Endothelial cell of umbilical vein (primary cell): ENCODE results near the gene CCDC82. TPM values are rescaled to one million over a fixed set of nuclear protein-coding genes. Genes with fewer than 3 reads are reported as not detected.

Experiments used
- BruUV-seq: library from RNA; stranded (reverse); fragments of 400-500 nt; replicated peaks from 2 replicates; lab custom pipeline; 2021; lab: Mats Ljungman, UMichigan
- CTCF ChIA-PET: fragments of 300-600, 350-600 bp; sonication (Branson Sonifier 250); formaldehyde crosslinking; loops from one replicate; lab custom pipeline; 2021; ENCODE audit warnings: antibody characterized with exemption, inconsistent platforms; lab: Charles Lee
- POLR2A ChIA-PET: fragments of 300-600, 350-600 bp; sonication (Branson Sonifier 250); formaldehyde crosslinking; loops from one replicate; lab custom pipeline; 2021; ENCODE audit warnings: antibody characterized with exemption, inconsistent platforms; lab: Charles Lee
- DNase-seq: peaks from one replicate; pipeline ENCODE4 v3.0.0-alpha.2; 2011; ENCODE audit warnings: low read depth, low spot score
- FAIRE-seq: peaks from 2 replicates; lab custom pipeline; 2011; peaks lifted over from hg19 to GRCh38; lab: Jason Lieb, UNC
- H2AFZ ChIP-seq: 2 replicates; pipeline ENCODE4 v1.6.0; 2012; ENCODE audit warnings: low read depth, low read length, control low read depth, inconsistent platforms
- H3K27ac ChIP-seq: 2 replicates; pipeline ENCODE4 v1.5.1; 2011; ENCODE audit warnings: low read depth, mild to moderate bottlenecking, control low read depth, low read length, moderate library complexity; ENCODE audit not compliant: insufficient read depth
- H3K27me3 ChIP-seq, 2 experiments: 2 replicates each; pipeline versions ENCODE4 v1.6.0 to v1.6.1; 2011; ENCODE audit warnings: low read length in 2 of 2, mixed read lengths in 1 of 2; ENCODE audit not compliant: control insufficient read depth in 2 of 2, insufficient read depth in 2 of 2
- H3K36me3 ChIP-seq, 2 experiments: 2 replicates in 1 of 2; 3 replicates in 1 of 2; pipeline ENCODE4 v1.5.1; 2011; ENCODE audit warnings: low read length in 2 of 2, mild to moderate bottlenecking in 1 of 2, moderate library complexity in 1 of 2; ENCODE audit not compliant: control insufficient read depth in 2 of 2, insufficient read depth in 2 of 2; ENCODE audit errors: extremely low read depth in 1 of 2
- H3K4me1 ChIP-seq: 3 replicates; pipeline ENCODE4 v1.5.1; 2011; ENCODE audit warnings: mild to moderate bottlenecking, low read length; ENCODE audit not compliant: control insufficient read depth, insufficient read depth; ENCODE audit errors: extremely low read depth
- H3K4me2 ChIP-seq: 2 replicates; pipeline ENCODE4 v1.6.1; 2011; ENCODE audit warnings: low read length, control low read depth, mixed read lengths; ENCODE audit not compliant: insufficient read depth
- H3K4me3 ChIP-seq, 3 experiments: fragments of 200-600 bp in 1 of 3; sonication (generic), shearing (Covaris generic) in 1 of 3; replicated peaks in 1 of 3; 2 replicates each; pipeline ENCODE4 v1.5.1; 2011 to 2016; ENCODE audit warnings: control low read depth in 3 of 3, low read length in 3 of 3, mild to moderate bottlenecking in 2 of 3, inconsistent platforms in 1 of 3, low read depth in 1 of 3, moderate library complexity in 1 of 3; ENCODE audit not compliant: insufficient read depth in 1 of 3
- H3K79me2 ChIP-seq: 2 replicates; pipeline ENCODE4 v1.6.0; 2012; ENCODE audit warnings: low read length, inconsistent platforms; ENCODE audit not compliant: control insufficient read depth, insufficient read depth
- H3K9ac ChIP-seq: replicated peaks from 2 replicates; pipeline ENCODE3; 2011; ENCODE audit warnings: low read length, control low read depth; ENCODE audit not compliant: insufficient read depth; ENCODE audit errors: extremely low read depth
- H3K9me1 ChIP-seq: replicated peaks from 3 replicates; pipeline ENCODE4 v1.6.0; 2011; ENCODE audit warnings: mild to moderate bottlenecking, low read length; ENCODE audit not compliant: control insufficient read depth, insufficient read depth; ENCODE audit errors: extremely low read depth
- H3K9me3 ChIP-seq: replicated peaks from 2 replicates; pipeline ENCODE4 v1.5.1; 2012; ENCODE audit warnings: low read length, inconsistent platforms; ENCODE audit not compliant: control insufficient read depth, insufficient read depth
- H4K20me1 ChIP-seq: replicated peaks from 2 replicates; pipeline ENCODE3; 2011; ENCODE audit warnings: mild to moderate bottlenecking, low read length; ENCODE audit not compliant: control insufficient read depth, insufficient read depth; ENCODE audit errors: extremely low read depth
- EZH2 ChIP-seq: IDR thresholded peaks from 2 replicates; pipeline ENCODE4 v1.6.1; 2012; ENCODE audit warnings: borderline replicate concordance, low read depth, mild to moderate bottlenecking, moderate library complexity, low read length, inconsistent platforms; ENCODE audit not compliant: severe bottlenecking
- FOS ChIP-seq: IDR thresholded peaks from 2 replicates; pipeline ENCODE4 v1.6.1; 2011; ENCODE audit warnings: mild to moderate bottlenecking, low read length, moderate library complexity, borderline replicate concordance; ENCODE audit not compliant: insufficient read depth
- GATA2 ChIP-seq: IDR thresholded peaks from 2 replicates; pipeline ENCODE4 v1.7.0; 2011; ENCODE audit warnings: low read depth, mild to moderate bottlenecking, moderate library complexity, mixed read lengths, low read length; ENCODE audit not compliant: insufficient read length, insufficient read depth
- JUN ChIP-seq: IDR thresholded peaks from 2 replicates; pipeline ENCODE4 v1.6.1; 2011; ENCODE audit warnings: borderline replicate concordance, low read depth; ENCODE audit not compliant: insufficient read length, insufficient read depth
- MYC ChIP-seq: IDR thresholded peaks from one replicate; pipeline ENCODE4 v1.6.1; 2011; ENCODE audit warnings: mild to moderate bottlenecking, low read depth, low read length
- POLR2A ChIP-seq: IDR thresholded peaks from 2 replicates; pipeline ENCODE4 v1.6.1; 2012; ENCODE audit warnings: low read depth, mild to moderate bottlenecking, control low read depth, low read length
- POLR2AphosphoS5 ChIP-seq: IDR thresholded peaks from 2 replicates; pipeline ENCODE4 v1.6.1; 2012; ENCODE audit warnings: low read depth, mild to moderate bottlenecking, control low read depth, low read length, moderate library complexity; ENCODE audit not compliant: insufficient read depth
- dilution Hi-C: fragments of 300-500 bp; cut with MboI; formaldehyde crosslinking; loops from one replicate; pipeline ENCODE4 v1.15.0; 2019; ENCODE audit warnings: low sequenced_read_pairs; ENCODE audit not compliant: extremely low pct_ligation_motif_present
- intact Hi-C: fragments of 100-400 bp; cut with micrococcal nuclease; formaldehyde crosslinking; loops from one replicate; pipeline ENCODE4 v1.10.0; 2022
- polyA plus RNA-seq, 4 experiments: library from polyadenylated mRNA; depleted of rRNA in 3 of 4; stranded (reverse) in 3 of 4; unstranded in 1 of 4; fragments of >200 nt; gene quantifications; 2 replicates each; pipeline versions ENCODE4 v1.2.1 to v1.2.3, GENCODE V29; 2011 to 2012; ENCODE audit warnings: missing spikeins in 1 of 4
- total RNA-seq: library from RNA; stranded (reverse); gene quantifications from 2 replicates; pipeline ENCODE4 v1.2.3, GENCODE V29; 2021
- TF ChIP-seq, protein P1 (sequence below), 2 donors: IDR thresholded peaks; 1 replicate in 1 of 2; 2 replicates in 1 of 2; pipeline ENCODE4 v1.5.1; 2011; ENCODE audit warnings: low read length in 2 of 2, mild to moderate bottlenecking in 2 of 2, moderate library complexity in 2 of 2, control low read depth in 1 of 2, inconsistent platforms in 1 of 2, low read depth in 1 of 2; ENCODE audit not compliant: insufficient read depth in 1 of 2; ENCODE audit errors: extremely low read depth in 1 of 2
- TF ChIP-seq, protein P2 (sequence below): IDR thresholded peaks from 2 replicates; pipeline ENCODE4 v1.6.1; 2011; ENCODE audit not compliant: insufficient read depth, insufficient read length

The CCDC82 gene
- total and polyA plus RNA-seq, 2 donors (not counting 3 experiments of a cell fraction or from before 2014, with no cell fraction given): 8.1 to 33.4 TPM

DNA sequence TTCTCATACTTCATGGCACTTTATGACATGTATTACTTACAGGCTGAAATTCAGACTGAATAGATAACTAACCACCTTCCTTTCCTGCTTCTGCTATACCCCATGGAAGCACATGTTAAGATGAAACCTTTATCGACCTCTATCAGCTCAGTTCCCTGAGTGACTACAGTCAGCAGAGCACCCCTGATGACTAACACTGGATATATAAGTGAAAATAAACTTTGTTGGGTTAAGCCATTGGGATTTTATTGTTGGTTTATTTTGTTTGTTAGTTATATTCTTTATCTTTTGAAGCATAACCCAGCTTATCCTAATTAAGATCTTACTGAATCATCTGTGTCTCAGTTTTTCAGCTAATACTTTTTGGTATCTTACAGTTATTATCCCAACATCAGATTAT, 23.7 kb downstream of the CCDC82 start:
- Histone ChIP-seq H3K27me3 (no peaks in the 10 kb centered on the region), H3K4me3 (no peak overlapping the region), H4K20me1 (no peaks in the 10 kb centered on the region), H3K4me2 (no peak overlapping the region), H3K9ac (no peak overlapping the region), H2AFZ (no peak overlapping the region), H3K9me1 (no peaks in the 10 kb centered on the region), H3K4me1 (no peaks in the 10 kb centered on the region), H3K79me2 (no peaks in the 10 kb centered on the region), H3K27ac (no peak overlapping the region), H3K9me3 (no peaks in the 10 kb centered on the region), H3K36me3 (peaks cover 0 to 5% of the 10 kb centered on the region in 2 experiments)
- no TSS peak for BruUV-seq
- dilution Hi-C loops: no loop called here
- no peak for TF ChIP-seq FOS
- TF ChIP-seq GATA2: no peak
- TF ChIP-seq, protein P1, sequence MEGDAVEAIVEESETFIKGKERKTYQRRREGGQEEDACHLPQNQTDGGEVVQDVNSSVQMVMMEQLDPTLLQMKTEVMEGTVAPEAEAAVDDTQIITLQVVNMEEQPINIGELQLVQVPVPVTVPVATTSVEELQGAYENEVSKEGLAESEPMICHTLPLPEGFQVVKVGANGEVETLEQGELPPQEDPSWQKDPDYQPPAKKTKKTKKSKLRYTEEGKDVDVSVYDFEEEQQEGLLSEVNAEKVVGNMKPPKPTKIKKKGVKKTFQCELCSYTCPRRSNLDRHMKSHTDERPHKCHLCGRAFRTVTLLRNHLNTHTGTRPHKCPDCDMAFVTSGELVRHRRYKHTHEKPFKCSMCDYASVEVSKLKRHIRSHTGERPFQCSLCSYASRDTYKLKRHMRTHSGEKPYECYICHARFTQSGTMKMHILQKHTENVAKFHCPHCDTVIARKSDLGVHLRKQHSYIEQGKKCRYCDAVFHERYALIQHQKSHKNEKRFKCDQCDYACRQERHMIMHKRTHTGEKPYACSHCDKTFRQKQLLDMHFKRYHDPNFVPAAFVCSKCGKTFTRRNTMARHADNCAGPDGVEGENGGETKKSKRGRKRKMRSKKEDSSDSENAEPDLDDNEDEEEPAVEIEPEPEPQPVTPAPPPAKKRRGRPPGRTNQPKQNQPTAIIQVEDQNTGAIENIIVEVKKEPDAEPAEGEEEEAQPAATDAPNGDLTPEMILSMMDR (IDR thresholded peaks at IDR 0.05; ENCODE audit: extremely low read depth in 1 of 2, insufficient read depth in 1 of 2, low read depth in 1 of 2, low read length in 2 of 2): no peak
- TF ChIP-seq POLR2A: no peak
- TF ChIP-seq POLR2AphosphoS5: no peak
- TF ChIP-seq, protein P2, sequence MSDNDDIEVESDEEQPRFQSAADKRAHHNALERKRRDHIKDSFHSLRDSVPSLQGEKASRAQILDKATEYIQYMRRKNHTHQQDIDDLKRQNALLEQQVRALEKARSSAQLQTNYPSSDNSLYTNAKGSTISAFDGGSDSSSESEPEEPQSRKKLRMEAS: no peak
- TF ChIP-seq EZH2: no peak
- no peak for TF ChIP-seq MYC
- TF ChIP-seq JUN: no peak
- POLR2A ChIA-PET: no interaction called here
- intact Hi-C loops: no loop called here
- DNase-seq (no peak), FAIRE-seq (no peak)
- CTCF ChIA-PET: interaction anchor here (0.6 to 1.1 kb wide), 5 partner anchors 59 to 530 kb away, joined by 3 to 4 read pairs (median 3); no protein-coding TSS in a partner anchor
